Effector memory CD4-positive, alpha-beta T cell (primary cell): Measurements from ENCODE around the gene SPNS2.

Experiments
- DNase-seq, 3 donors: peaks; one replicate each; pipeline ENCODE4 v3.0.0-alpha.2; 2020
- H3K27ac ChIP-seq: 2 replicates; pipeline ENCODE4 v1.7.0; 2013; ENCODE audit warnings: mild to moderate bottlenecking, low read length, moderate library complexity; ENCODE audit not compliant: insufficient read depth, poor library complexity, severe bottlenecking
- H3K27me3 ChIP-seq: replicated peaks from 2 replicates; pipeline ENCODE4 v1.7.0; 2013; ENCODE audit warnings: mild to moderate bottlenecking, low read length; ENCODE audit not compliant: insufficient read depth, control insufficient read depth, poor library complexity, severe bottlenecking
- H3K36me3 ChIP-seq: 2 replicates; pipeline ENCODE4 v1.7.0; 2013; ENCODE audit warnings: mild to moderate bottlenecking, low read length, moderate library complexity; ENCODE audit not compliant: control insufficient read depth, insufficient read depth
- H3K4me1 ChIP-seq: 2 replicates; pipeline ENCODE4 v1.7.0; 2013; ENCODE audit warnings: low read length, mild to moderate bottlenecking; ENCODE audit not compliant: control insufficient read depth, insufficient read depth, poor library complexity, severe bottlenecking
- H3K4me3 ChIP-seq: 2 replicates; pipeline ENCODE4 v1.7.0; 2013; ENCODE audit warnings: low read length, low read depth, mild to moderate bottlenecking; ENCODE audit not compliant: insufficient read depth, poor library complexity, severe bottlenecking
- H3K9me3 ChIP-seq: 2 replicates; pipeline ENCODE4 v1.7.0; 2013; ENCODE audit warnings: mild to moderate bottlenecking, low read length, moderate library complexity; ENCODE audit not compliant: control insufficient read depth

The SPNS2 gene

GRCh38 chr17:4480929-4481898 is 17.5 kb upstream of the SPNS2 start:
- Histone ChIP-seq H3K4me3 (peak overlapping the region; percentile 29), H3K27ac (no peak overlapping the region), H3K9me3 (no peaks in the 10 kb centered on the region), H3K4me1 (peaks cover 23% of the 10 kb centered on the region), H3K36me3 (no peaks in the 10 kb centered on the region), H3K27me3 (no peaks in the 10 kb centered on the region)
- DNase-seq = no peak

- Histone ChIP-seq H3K4me1 (peaks cover 28% of the 10 kb centered on the region), H3K27ac (no peak overlapping the region), H3K4me3 (no peak overlapping the region), H3K27me3 (no peaks in the 10 kb centered on the region), H3K9me3 (no peaks in the 10 kb centered on the region), H3K36me3 (no peaks in the 10 kb centered on the region)
- DNase-seq = no peak
Observed at GRCh38 chr17:4482338-4483011, 16.2 kb upstream of the SPNS2 start.

GRCh38 chr17:4483012-4483840 is 15.5 kb upstream of the SPNS2 start:
- Histone ChIP-seq H3K27ac (no peak overlapping the region), H3K9me3 (no peaks in the 10 kb centered on the region), H3K27me3 (no peaks in the 10 kb centered on the region), H3K4me3 (no peak overlapping the region), H3K36me3 (no peaks in the 10 kb centered on the region), H3K4me1 (peaks cover 28% of the 10 kb centered on the region)
- no peak for DNase-seq

- peaks cover 24% of the 10 kb centered on the region for H3K4me1 ChIP-seq
- peak in 1 of 3 donors; percentile 24 for DNase-seq
Observed at GRCh38 chr17:4485676-4486646, 12.7 kb upstream of the SPNS2 start.

GRCh38 chr17:4487296-4487695 is 11.4 kb upstream of the SPNS2 start:
- Histone ChIP-seq H3K4me3 (no peak overlapping the region), H3K4me1 (peaks cover 14% of the 10 kb centered on the region), H3K36me3 (no peaks in the 10 kb centered on the region), H3K9me3 (no peaks in the 10 kb centered on the region), H3K27ac (no peak overlapping the region), H3K27me3 (no peaks in the 10 kb centered on the region)
- no peak for DNase-seq

More at GRCh38 chr17:4485676-4486646, 12.7 kb upstream of the SPNS2 start:
- Histone ChIP-seq H3K4me3 (peak overlapping the region; percentile 63), H3K27me3 (no peaks in the 10 kb centered on the region), H3K27ac (peak overlapping the region; percentile 46), H3K9me3 (no peaks in the 10 kb centered on the region), H3K36me3 (no peaks in the 10 kb centered on the region)

- Histone ChIP-seq H3K27me3 (no peaks in the 10 kb centered on the region), H3K4me3 (no peak overlapping the region), H3K36me3 (no peaks in the 10 kb centered on the region), H3K27ac (no peak overlapping the region), H3K9me3 (no peaks in the 10 kb centered on the region), H3K4me1 (peaks cover 8% of the 10 kb centered on the region)
- DNase-seq = no peak
Observed at GRCh38 chr17:4487820-4488716, 10.6 kb upstream of the SPNS2 start.

- no peak overlapping the region for H3K4me3 ChIP-seq
- H3K27ac ChIP-seq = no peak overlapping the region
- peaks cover 8% of the 10 kb centered on the region for H3K4me1 ChIP-seq
- H3K36me3 ChIP-seq = no peaks in the 10 kb centered on the region
- no peaks in the 10 kb centered on the region for H3K9me3 ChIP-seq
- H3K27me3 ChIP-seq = no peaks in the 10 kb centered on the region
- no peak for DNase-seq
Observed at GRCh38 chr17:4488989-4489595, 9.6 kb upstream of the SPNS2 start.

- Histone ChIP-seq H3K9me3 (no peaks in the 10 kb centered on the region), H3K27ac (no peak overlapping the region), H3K4me1 (peaks cover 5% of the 10 kb centered on the region)
Observed at GRCh38 chr17:4490109-4490591, 8.5 kb upstream of the SPNS2 start.

More at GRCh38 chr17:4490109-4490591, 8.5 kb upstream of the SPNS2 start:
- no peaks in the 10 kb centered on the region for H3K27me3 ChIP-seq
- H3K36me3 ChIP-seq = no peaks in the 10 kb centered on the region
- no peak overlapping the region for H3K4me3 ChIP-seq
- DNase-seq = no peak
